ENCODE measurements around the gene TOM1L1. TPM values are rescaled to one million over a fixed set of nuclear protein-coding genes. Genes with fewer than 3 reads are reported as not detected.

Gene TOM1L1
- total and polyA plus RNA-seq, 2 donors from 2014 or later: 57.7 to 85.7 TPM

DNA sequence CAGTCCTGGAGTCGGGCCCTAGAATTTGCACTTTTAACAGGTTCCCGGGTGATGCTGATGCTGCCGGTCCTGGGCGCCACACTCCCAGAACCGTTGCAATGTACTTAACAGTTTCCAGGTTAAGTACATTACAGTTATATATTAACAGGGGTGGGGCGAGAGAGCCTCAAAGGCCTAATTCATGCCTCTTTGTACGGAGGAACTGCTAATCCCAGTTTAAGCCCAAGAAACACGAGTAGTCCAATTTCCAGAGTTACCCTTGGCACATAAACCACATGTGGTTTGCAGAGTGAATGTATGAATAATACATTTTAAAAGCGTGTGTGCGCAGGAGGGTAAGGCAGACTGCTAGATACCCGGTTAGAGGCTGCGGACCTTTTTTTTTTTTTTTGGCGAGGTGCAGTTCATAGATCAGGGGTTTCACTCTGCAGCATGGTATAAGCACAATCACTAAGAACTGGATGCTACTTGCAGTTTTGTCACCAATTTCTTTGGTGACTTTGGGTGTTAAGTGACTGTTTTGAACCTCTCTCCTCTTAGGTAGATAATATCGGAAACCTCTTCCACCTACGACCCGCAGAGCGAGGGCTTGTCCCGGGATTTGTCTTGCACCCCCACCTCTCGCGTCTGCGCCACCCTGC lies 67.1 kb downstream of the TOM1L1 start:
- peaks cover 0 to 13% (median 6%) of the 10 kb centered on the region in 3 donors for H3K36me3 ChIP-seq (ENCODE audit: control insufficient read depth in 2 of 3, insufficient read depth in 3 of 3, low read length in 3 of 3)
- no peak for FAIRE-seq

DNA sequence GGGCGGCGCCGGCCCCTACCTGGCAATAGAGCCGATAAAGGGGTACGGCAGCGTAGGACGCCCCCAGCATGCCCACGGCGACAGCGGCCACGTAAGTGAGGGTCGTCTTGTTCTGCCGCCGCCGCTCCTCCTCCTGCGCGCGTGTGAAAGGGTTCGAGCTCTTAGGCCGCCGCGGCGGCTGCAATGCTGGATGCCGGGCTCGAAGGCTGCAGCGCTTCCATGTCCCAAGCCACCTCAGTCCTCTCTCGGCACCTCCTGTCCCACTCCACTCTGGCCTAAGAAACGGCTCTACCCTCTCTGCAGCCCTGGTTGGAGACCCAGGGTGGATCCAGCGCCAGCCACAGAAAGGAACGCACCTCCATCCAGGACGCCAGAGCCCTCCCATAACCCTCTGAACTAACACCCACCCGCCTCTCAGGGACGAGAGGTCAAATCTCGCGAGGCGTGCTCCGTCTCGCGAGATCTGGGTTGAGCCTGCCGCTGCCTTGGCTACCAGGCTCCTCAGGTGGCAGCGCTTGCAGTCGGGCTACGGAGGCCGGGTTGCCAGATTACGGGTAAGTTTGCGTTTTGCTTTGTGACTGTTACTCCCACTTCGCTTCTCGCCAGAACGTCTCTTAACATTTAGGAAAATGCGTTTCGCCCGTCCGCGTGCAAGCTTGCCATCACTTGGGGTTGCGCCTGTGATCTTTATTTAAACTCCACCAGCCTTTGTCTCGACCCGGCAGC lies 67.8 kb downstream of the TOM1L1 start, which contains the start of the genes COX11 and STXBP4:
TSS of gene COX11 (minus strand) at position 393 of the 726 bp plus-strand sequence. CDS start at position 385, 8 bp downstream.
TSS of gene STXBP4 (plus strand) at position 504 of the 726 bp plus-strand sequence. CDS start 17,455 bp downstream, outside the sequence.
- intact Hi-C loops (cut with DNase I): no loop called here
- peak within 1 kb of the TSS; percentile 88 to 92 (median 91) for H3K4me3 ChIP-seq (ENCODE audit: low read length in 3 of 3)
- no peak for FAIRE-seq
- H3K9ac ChIP-seq (ENCODE audit: low read length in 3 of 3): peak within 1 kb of the TSS; percentile 77 to 91 (median 88)
- peak within 1 kb of the TSS; percentile 82 to 87 for H3K27ac ChIP-seq (ENCODE audit: low read depth in 2 of 2, low read length in 2 of 2)
- TF ChIP-seq, protein P1, sequence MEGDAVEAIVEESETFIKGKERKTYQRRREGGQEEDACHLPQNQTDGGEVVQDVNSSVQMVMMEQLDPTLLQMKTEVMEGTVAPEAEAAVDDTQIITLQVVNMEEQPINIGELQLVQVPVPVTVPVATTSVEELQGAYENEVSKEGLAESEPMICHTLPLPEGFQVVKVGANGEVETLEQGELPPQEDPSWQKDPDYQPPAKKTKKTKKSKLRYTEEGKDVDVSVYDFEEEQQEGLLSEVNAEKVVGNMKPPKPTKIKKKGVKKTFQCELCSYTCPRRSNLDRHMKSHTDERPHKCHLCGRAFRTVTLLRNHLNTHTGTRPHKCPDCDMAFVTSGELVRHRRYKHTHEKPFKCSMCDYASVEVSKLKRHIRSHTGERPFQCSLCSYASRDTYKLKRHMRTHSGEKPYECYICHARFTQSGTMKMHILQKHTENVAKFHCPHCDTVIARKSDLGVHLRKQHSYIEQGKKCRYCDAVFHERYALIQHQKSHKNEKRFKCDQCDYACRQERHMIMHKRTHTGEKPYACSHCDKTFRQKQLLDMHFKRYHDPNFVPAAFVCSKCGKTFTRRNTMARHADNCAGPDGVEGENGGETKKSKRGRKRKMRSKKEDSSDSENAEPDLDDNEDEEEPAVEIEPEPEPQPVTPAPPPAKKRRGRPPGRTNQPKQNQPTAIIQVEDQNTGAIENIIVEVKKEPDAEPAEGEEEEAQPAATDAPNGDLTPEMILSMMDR (IDR thresholded peaks at IDR 0.05; ENCODE audit: borderline replicate concordance, extremely low read depth, insufficient read depth): peak; percentile 10
- DNase-seq: peak; percentile 97 to 99 (median 98)
- peaks cover 2 to 12% (median 9%) of the 10 kb centered on the region in 3 donors for H3K4me1 ChIP-seq (ENCODE audit: control insufficient read depth in 2 of 3, insufficient read depth in 2 of 3, low read depth in 1 of 3, low read length in 3 of 3)
- H3K27me3 ChIP-seq (ENCODE audit: control insufficient read depth, insufficient read depth, low read length): no peaks in the 10 kb centered on the region
- H3K9me3 ChIP-seq (ENCODE audit: control insufficient read depth in 2 of 3, insufficient read depth in 1 of 3, low read length in 3 of 3): no peaks in the 10 kb centered on the region
- H3K36me3 ChIP-seq (ENCODE audit: control insufficient read depth in 2 of 3, insufficient read depth in 3 of 3, low read length in 3 of 3): peaks cover 0 to 13% (median 6%) of the 10 kb centered on the region in 3 donors

More for the DNA sequence above, 67.1 kb downstream of the TOM1L1 start:
- Histone ChIP-seq H3K27ac (ENCODE audit: low read depth in 2 of 2, low read length in 2 of 2) (peak overlapping the region; percentile 12 to 64), H3K9ac (ENCODE audit: low read length in 3 of 3) (peak overlapping the region; percentile 77 to 91 (median 88)), H3K4me3 (ENCODE audit: low read length in 3 of 3) (peak overlapping the region; percentile 88 to 92 (median 91)), H3K27me3 (ENCODE audit: control insufficient read depth, insufficient read depth, low read length) (no peaks in the 10 kb centered on the region), H3K9me3 (ENCODE audit: control insufficient read depth in 2 of 3, insufficient read depth in 1 of 3, low read length in 3 of 3) (no peaks in the 10 kb centered on the region), H3K4me1 (ENCODE audit: control insufficient read depth in 2 of 3, insufficient read depth in 2 of 3, low read depth in 1 of 3, low read length in 3 of 3) (peaks cover 2 to 12% (median 9%) of the 10 kb centered on the region in 3 donors)
- TF ChIP-seq, protein P1 (IDR thresholded peaks at IDR 0.05; ENCODE audit: borderline replicate concordance, extremely low read depth, insufficient read depth): no peak
- intact Hi-C loops (cut with DNase I): no loop called here
- DNase-seq: peak in 4 of 5 donors; percentile 46 to 82 (median 67)

DNA sequence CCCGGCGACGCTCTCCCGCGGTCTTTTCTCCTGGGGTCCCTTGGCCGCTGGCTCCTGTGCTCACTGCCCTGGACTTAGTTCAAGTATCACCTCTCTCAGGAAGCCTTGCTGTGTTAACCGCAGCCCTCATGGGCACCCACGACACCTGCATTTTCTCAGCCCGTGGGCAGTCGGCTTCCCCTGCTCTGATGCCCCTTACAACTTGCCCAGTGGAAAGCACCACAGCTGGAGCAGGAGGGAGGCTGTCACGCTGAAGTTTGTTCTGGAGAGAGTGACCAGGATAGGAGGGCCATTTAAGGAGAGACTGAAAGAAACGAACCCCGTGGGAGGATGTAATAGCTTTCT lies 68.3 kb downstream of the TOM1L1 start:
- peak in 2 of 5 donors; percentile 70 to 78 for DNase-seq
- Histone ChIP-seq H3K9me3 (ENCODE audit: control insufficient read depth in 2 of 3, insufficient read depth in 1 of 3, low read length in 3 of 3) (no peaks in the 10 kb centered on the region), H3K9ac (ENCODE audit: low read length in 3 of 3) (peak overlapping the region; percentile 71 to 91 (median 88)), H3K27me3 (ENCODE audit: control insufficient read depth, insufficient read depth, low read length) (no peaks in the 10 kb centered on the region), H3K4me3 (ENCODE audit: low read length in 3 of 3) (peak overlapping the region; percentile 88 to 92 (median 91)), H3K27ac (ENCODE audit: low read depth in 2 of 2, low read length in 2 of 2) (peak overlapping the region; percentile 82 to 87), H3K36me3 (ENCODE audit: control insufficient read depth in 2 of 3, insufficient read depth in 3 of 3, low read length in 3 of 3) (peaks cover 0 to 8% (median 4%) of the 10 kb centered on the region in 3 donors), H3K4me1 (ENCODE audit: control insufficient read depth in 2 of 3, insufficient read depth in 2 of 3, low read depth in 1 of 3, low read length in 3 of 3) (peaks cover 2 to 12% (median 7%) of the 10 kb centered on the region in 3 donors)
- intact Hi-C loops (cut with DNase I): no loop called here
- FAIRE-seq: no peak
- TF ChIP-seq, protein P1 (IDR thresholded peaks at IDR 0.05; ENCODE audit: borderline replicate concordance, extremely low read depth, insufficient read depth): no peak

Measured in kidney (tissue), 14 donors.